CD4-positive, alpha-beta T cell treated with Interleukin-4 for 1 hour (primary cell): ENCODE results near the gene RPS27L.

Experiments
- DNase-seq, 2 donors: peaks; one replicate each; pipeline ENCODE4 v3.0.0-alpha.2; 2020 to 2022

Gene RPS27L

GRCh38 chr15:63187589-63188226, 30.4 kb upstream of the RPS27L start:
- no peak for DNase-seq

- DNase-seq = no peak
Measured at GRCh38 chr15:63186065-63186464, 28.8 kb upstream of the RPS27L start.

DNA sequence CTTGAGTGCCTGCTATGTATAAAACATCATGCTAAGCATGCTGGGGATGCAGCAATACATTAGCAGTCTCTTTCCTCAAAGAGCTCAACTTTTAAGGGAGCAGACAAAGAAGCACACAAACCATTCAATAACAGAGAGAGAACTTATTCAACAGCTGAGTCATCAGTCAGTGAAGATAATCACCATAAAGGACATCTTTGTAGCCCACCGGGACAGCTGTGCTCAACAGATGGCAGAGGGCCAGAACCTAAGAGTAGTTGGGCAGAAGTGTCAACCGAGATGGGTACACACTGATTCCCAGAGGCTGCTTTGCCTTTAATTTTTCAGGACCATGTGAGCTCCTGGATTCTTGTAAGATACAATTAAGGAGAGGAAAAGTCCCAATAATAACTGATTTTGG, 27.9 kb upstream of the RPS27L start:
- DNase-seq = no peak

- DNase-seq = no peak
Measured at GRCh38 chr15:63181648-63182047, 24.4 kb upstream of the RPS27L start.

- DNase-seq = no peak
Measured at GRCh38 chr15:63180746-63181145, 23.5 kb upstream of the RPS27L start.

DNA sequence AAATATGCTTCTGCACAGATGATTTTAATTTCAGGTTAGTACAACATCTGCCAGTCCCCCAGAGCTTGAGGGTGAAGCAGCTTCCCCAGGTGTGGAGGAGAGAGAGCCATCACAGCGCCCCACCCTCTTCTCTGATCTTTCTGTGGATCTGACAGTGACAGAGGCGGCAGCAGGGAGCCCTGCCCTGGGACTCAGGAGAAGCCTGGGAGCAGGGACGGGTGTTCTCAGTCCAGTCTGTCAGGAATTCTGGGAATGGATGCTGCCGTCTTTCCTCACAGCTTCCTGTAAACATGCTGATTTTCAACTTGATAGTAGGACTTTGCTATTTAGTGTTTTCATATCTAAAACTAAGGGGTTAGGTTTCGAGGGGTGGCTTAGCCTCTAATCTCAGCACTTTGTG, 20.8 kb upstream of the RPS27L start:
- no peak for DNase-seq

DNA sequence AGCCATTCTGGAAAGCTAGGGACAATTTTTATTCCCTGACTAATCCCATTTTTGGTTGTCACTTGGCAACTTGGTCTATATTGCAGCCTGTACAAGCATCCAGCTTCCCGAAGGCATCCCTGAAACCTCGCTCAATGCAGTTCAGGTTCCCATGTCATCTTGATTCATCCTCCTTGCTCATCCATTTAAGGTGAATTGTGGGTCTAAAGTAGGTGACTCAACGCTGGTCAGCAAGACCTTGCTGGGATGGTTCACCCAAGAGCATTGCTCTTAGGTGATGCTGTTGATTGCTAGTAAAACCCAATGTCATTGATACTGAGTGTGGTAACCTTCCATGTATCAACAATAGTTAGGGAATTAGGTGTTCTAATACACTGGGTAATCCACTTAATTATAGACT, 19.0 kb upstream of the RPS27L start:
- no peak for DNase-seq

DNA sequence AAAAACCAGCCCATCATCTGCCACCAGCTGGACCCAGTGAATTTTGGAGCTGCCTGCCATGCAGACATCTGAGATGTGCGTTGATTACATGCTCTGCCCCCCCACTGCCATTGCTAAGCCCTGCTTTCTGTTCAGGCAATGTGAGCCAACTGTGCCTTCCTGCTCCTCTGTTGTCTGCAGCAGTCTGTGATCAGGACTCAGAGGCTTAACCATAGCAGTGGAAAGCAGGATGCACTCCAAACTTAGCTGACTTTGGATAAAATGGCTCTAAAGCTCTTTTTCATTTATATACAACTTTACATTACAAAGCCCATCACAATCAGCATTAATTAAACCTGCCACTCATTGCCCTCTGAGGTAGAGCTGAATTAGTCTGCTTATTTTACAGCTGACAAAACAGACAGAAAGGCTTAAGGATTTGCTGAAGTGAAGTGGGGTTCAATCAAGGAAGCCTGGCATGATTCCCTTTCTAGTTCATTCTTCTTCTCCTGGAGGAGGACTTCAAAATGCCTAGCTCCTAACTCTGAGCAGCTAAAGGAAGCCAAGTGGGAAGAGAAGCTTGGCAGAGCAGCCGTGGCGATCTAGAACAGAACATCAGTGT, 15.7 kb upstream of the RPS27L start:
- no peak for DNase-seq

- DNase-seq = no peak
Measured at GRCh38 chr15:63172376-63172775, 15.1 kb upstream of the RPS27L start.

GRCh38 chr15:63169788-63170187, 12.5 kb upstream of the RPS27L start:
- no peak for DNase-seq

- peak in 1 of 2 donors; percentile 43 for DNase-seq
Measured at GRCh38 chr15:63166219-63166618, 8.9 kb upstream of the RPS27L start.

GRCh38 chr15:63165166-63165859, 8.0 kb upstream of the RPS27L start:
- DNase-seq = no peak

DNA sequence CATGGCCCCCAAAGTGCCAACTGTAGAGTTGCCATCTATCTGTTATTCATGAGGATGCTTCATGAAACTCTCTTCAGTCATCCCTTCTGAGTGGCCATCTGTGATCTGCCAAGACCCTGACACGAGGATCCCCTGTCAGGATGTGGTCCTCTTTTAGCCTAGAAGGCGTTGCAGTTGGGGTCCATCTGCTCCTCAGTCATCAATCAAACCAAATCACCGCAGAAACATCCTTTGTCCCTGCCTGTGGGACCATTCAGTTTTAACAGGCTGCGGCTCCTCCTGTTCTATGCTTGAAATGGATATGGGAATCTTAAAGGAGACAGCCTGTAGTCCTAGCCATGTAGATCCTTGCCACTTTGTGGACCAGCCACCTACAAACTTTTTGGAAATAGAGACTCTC, 5.9 kb upstream of the RPS27L start:
- DNase-seq = no peak

DNA sequence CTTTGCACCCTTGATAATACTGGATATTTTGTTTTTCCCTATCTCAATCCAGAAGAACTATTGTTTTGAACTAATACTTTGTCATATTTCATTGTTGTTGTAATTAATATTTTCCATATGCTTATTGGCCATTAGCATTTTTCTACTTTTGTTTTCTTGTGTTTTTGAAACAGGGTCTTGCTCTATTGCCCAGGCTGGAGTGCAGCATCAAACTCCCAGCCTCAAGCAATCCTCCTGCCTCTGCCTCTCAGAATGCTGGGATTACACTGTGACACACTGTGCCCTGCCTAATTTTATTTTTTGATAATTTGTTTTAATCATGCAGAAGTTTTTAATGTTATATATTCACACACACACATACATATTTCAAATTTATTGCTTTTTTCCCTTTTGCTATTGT, 3.4 kb upstream of the RPS27L start:
- DNase-seq = no peak

DNA sequence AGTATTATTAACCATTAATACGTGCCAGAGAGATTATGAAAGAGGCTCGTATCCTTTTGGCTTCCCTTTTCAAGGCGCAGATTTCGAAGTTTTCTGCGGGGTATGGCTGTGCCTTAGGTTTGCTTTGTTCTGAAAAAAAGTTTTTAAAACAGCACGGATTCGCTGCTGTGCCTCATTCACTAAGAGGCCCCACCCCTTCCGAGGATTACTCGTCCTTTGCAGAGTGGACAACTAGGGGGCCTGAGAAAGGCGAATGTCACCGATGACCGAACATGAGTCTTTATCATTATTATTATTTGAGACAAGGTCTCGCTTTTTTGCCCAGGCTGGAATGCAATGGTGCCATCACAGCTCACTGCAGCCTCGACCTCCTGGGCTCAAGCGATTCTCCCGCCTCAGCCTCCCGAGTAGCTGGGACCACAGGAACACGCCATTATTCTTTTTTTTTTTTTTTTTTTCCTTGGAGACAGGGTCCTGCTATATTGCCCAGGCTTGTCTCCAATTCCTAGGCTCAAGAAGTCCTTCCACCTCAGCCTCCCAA, 684 bp upstream of the RPS27L start:
- DNase-seq = peak; percentile 33 to 35

- peak in 1 of 2 donors; percentile 25 for DNase-seq
Measured at GRCh38 chr15:63156755-63157117, 541 bp downstream of the RPS27L start.

DNA sequence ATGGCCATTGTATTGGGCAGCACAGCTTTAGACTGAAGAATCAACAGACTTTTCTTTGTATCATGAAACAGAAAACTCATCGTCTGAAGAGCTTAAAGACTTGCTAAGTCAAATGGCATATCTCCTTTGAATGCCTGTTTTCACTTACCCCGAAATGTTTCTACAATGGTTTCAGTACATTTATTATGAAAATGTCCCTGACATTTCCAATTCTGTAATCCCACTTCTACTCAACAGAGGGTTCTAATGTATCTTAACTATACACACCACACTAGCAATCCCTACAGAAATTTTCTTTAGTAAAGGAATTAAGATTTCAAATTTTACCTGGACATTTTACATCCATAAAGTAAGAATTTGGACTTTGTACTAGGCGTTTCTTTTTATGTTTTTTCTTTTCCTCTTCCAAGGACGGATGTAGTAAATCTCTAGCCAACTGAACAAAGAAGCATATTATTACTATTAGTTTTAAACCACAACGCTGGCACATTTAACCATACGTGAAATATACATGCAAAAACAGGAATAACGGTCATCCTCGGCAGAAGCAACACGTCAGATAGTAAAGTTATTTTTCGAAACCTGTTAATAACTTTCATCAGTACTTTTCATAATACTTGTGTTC, 1.1 kb downstream of the RPS27L start:
- DNase-seq = no peak

GRCh38 chr15:63155486-63155885, 1.8 kb downstream of the RPS27L start:
- no peak for DNase-seq

GRCh38 chr15:63151665-63152064, 5.6 kb downstream of the RPS27L start:
- no peak for DNase-seq

- no peak for DNase-seq
Measured at GRCh38 chr15:63146684-63147083, 10.6 kb downstream of the RPS27L start.

DNA sequence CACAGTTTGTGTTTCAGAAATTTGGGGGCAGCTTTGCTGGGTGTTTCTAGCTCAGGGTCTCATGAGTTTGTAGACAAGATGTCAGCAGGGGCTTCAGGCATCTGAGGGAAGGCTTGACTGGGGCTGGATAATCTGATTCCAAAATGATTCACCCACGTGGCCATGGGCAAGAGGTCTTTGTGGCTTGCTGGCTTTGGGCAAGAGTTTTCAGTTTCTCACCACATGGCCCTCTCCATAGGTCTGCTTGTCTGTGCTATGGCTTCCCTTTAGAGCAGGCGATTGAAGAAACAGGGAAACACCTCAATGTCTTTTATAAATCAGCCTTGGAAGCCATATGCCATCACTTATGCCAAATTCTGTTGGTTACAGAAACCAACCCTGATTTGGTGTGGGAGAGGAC, 11.9 kb downstream of the RPS27L start:
- DNase-seq = no peak

- no peak for DNase-seq
Measured at GRCh38 chr15:63140936-63141335, 16.3 kb downstream of the RPS27L start.

- no peak for DNase-seq
Measured at GRCh38 chr15:63136742-63137141, 20.5 kb downstream of the RPS27L start.

GRCh38 chr15:63135804-63136203, 21.5 kb downstream of the RPS27L start:
- DNase-seq = peak in 1 of 2 donors; percentile 37
